Smooth muscle cell (in vitro differentiated cells): ENCODE measurements around the gene WWOX. TPM values are rescaled to one million over a fixed set of nuclear protein-coding genes. Genes with fewer than 3 reads are reported as not detected.
"Not testable (repeated sequence)": the region's sequence is repeated elsewhere in the genome, so short reads cannot be mapped to it uniquely, and the experiment has no call there.

Source experiments
- DNase-seq: peaks from one replicate; lab custom pipeline; 2025; ENCODE audit not compliant: unreplicated experiment; lab: John Stamatoyannopoulos, UW
- H2AFZ ChIP-seq: fragments of 200-600 bp; sonication (generic); 2 replicates; pipeline ENCODE4 v1.6.0; 2016; ENCODE audit warnings: antibody characterized with exemption, low read depth, mild to moderate bottlenecking
- H3F3A ChIP-seq: fragments of 200-600 bp; sonication (generic); 2 replicates; pipeline ENCODE4 v1.6.0; 2017; ENCODE audit warnings: antibody characterized with exemption, low read depth
- H3K27ac ChIP-seq: fragments of 200-600 bp; sonication (generic); 2 replicates; pipeline ENCODE4 v1.5.1; 2016; ENCODE audit warnings: low read depth, mild to moderate bottlenecking
- H3K27me3 ChIP-seq: fragments of 200-600 bp; sonication (generic); 2 replicates; pipeline ENCODE4 v1.6.1; 2016; ENCODE audit warnings: low read depth, mild to moderate bottlenecking
- H3K36me3 ChIP-seq: fragments of 200-600 bp; sonication (generic); 2 replicates; pipeline ENCODE4 v1.5.1; 2016; ENCODE audit warnings: low read depth
- H3K4me1 ChIP-seq: fragments of 200-600 bp; sonication (generic); 2 replicates; pipeline ENCODE4 v1.5.1; 2016; ENCODE audit warnings: low read depth
- H3K4me2 ChIP-seq: fragments of 200-600 bp; sonication (generic); 2 replicates; pipeline ENCODE4 v1.6.0; 2016; ENCODE audit warnings: mild to moderate bottlenecking
- H3K4me3 ChIP-seq: fragments of 200-600 bp; sonication (generic); 2 replicates; pipeline ENCODE4 v1.5.1; 2016; ENCODE audit warnings: mild to moderate bottlenecking
- H3K79me2 ChIP-seq: fragments of 200-600 bp; sonication (generic); 2 replicates; pipeline ENCODE4 v1.6.0; 2016; ENCODE audit warnings: low read depth, mild to moderate bottlenecking
- H3K9ac ChIP-seq: fragments of 200-600 bp; sonication (generic); 2 replicates; pipeline ENCODE4 v1.6.0; 2016; ENCODE audit warnings: low read depth
- H3K9me3 ChIP-seq: fragments of 200-600 bp; sonication (generic); replicated peaks from 2 replicates; pipeline ENCODE4 v1.5.1; 2016; ENCODE audit warnings: low read depth
- H4K20me1 ChIP-seq: fragments of 200-600 bp; sonication (generic); 2 replicates; pipeline ENCODE4 v1.6.0; 2016; ENCODE audit warnings: low read depth
- CTCF ChIP-seq: fragments of 200-600 bp; sonication (generic); IDR thresholded peaks from 2 replicates; pipeline ENCODE4 v1.5.1; 2017; ENCODE audit warnings: borderline replicate concordance, mild to moderate bottlenecking, antibody characterized with exemption; ENCODE audit not compliant: insufficient read depth, poor library complexity, severe bottlenecking
- WGBS: methylation state at CpG from one replicate; pipeline ENCODE4 v1.1.7; 2016; ENCODE audit warnings: low lambda C conversion rate; 5-methylcytosine and 5-hydroxymethylcytosine counted together
- polyA plus RNA-seq: library from polyadenylated mRNA; unstranded; fragments of >200 nt; fragmentation: Nextera tagmentation; extraction: Ambion mirVana; gene quantifications from 2 replicates; pipeline ENCODE4 v1.2.1, GENCODE V29; 2016
- total RNA-seq: library from RNA; depleted of rRNA; stranded (reverse); fragments of >200 nt; gene quantifications from 2 replicates; pipeline ENCODE4 v1.2.3, GENCODE V29; 2014

The WWOX gene
- total and polyA plus RNA-seq, 2 experiments from 2014 or later, result 7.5 to 14.0 TPM

DNA sequence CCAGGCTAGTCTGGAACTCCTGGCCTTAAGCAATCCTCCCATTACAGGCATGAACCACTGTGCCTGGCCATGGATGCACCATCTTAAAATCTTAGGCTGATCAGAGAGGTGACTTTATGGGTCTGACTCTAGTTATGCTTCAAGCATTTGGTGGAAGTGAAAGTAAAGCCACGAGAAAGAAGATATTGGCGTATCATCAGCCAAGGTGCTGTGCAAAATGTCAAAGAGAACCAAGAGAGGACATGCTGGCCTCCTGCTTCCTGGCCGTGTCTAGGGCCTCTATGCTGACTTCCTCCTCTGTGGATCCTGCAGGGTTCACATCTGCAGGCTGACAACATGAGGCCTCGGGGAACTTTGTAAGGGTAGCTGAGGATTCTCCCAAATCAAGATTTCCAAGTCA is 1115.8 kb downstream of the WWOX start:
- Histone ChIP-seq H3K4me3 (no peak overlapping the region), H3K79me2 (no peaks in the 10 kb centered on the region), H3K36me3 (no peaks in the 10 kb centered on the region), H3K4me2 (no peak overlapping the region), H3K4me1 (peaks cover 12% of the 10 kb centered on the region), H3K27me3 (peaks cover 3% of the 10 kb centered on the region), H3F3A (no peaks in the 10 kb centered on the region), H3K9me3 (no peaks in the 10 kb centered on the region), H3K27ac (no peak overlapping the region), H2AFZ (no peak overlapping the region), H4K20me1 (no peaks in the 10 kb centered on the region), H3K9ac (no peak overlapping the region)
- no peak for TF ChIP-seq CTCF
- 47% methylated on average over 4 of the region's 4 CpGs for WGBS
- DNase-seq, result no peak

DNA sequence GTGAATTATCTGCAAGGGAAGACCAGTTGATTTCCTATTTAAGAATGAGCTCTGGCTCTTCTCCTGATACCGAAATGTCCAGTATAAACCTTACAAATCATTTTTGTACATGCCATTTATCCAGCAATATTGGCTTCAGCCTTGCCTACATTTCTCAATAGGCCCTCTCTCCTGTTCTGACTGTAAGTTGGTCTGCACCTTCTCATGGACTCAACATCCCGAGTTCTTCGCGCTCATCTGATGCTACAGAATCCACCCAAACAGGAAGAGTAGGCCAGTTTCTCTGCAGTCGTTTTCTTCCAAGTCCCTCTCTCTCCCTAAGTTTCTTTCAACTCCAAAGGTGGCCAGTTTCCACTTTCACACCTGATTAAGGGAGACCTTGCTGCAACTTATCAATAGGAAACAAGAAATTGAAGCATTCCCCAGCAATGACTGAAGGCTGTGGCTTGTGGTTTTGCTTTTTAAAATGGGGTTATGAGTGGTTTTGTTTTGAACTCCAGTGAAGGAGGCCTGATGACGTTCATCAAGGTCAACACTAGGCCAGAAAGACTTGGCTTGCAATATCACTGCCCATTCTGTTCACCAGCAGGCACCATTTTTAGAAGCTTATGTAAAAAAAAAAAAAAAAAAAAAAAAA is 1118.0 kb downstream of the WWOX start:
- H3K4me2 ChIP-seq, result no peak overlapping the region
- 87% methylated on average over 6 of the region's 6 CpGs for WGBS

GRCh38 chr16:79218351-79218750 is 1118.9 kb downstream of the WWOX start:
- H3K79me2 ChIP-seq, result no peaks in the 10 kb centered on the region
- no peaks in the 10 kb centered on the region for H3K9me3 ChIP-seq
- no peak overlapping the region for H3K4me2 ChIP-seq
- H3K27me3 ChIP-seq, result peaks cover 16% of the 10 kb centered on the region
- 85% methylated on average over 1 of the region's 1 CpG for WGBS
- H2AFZ ChIP-seq, result no peak overlapping the region
- H3K4me1 ChIP-seq, result no peaks in the 10 kb centered on the region
- TF ChIP-seq CTCF, result no peak
- no peaks in the 10 kb centered on the region for H3F3A ChIP-seq
- no peak overlapping the region for H3K9ac ChIP-seq
- no peak for DNase-seq
- H3K36me3 ChIP-seq, result no peaks in the 10 kb centered on the region
- no peak overlapping the region for H3K27ac ChIP-seq
- H4K20me1 ChIP-seq, result no peaks in the 10 kb centered on the region
- H3K4me3 ChIP-seq, result no peak overlapping the region

More for the DNA sequence above, 1118.0 kb downstream of the WWOX start:
- peaks cover 7% of the 10 kb centered on the region for H3K27me3 ChIP-seq
- H3K36me3 ChIP-seq, result no peaks in the 10 kb centered on the region
- no peaks in the 10 kb centered on the region for H3F3A ChIP-seq
- DNase-seq, result no peak
- peaks cover 2% of the 10 kb centered on the region for H3K4me1 ChIP-seq
- H3K4me3 ChIP-seq, result no peak overlapping the region
- H4K20me1 ChIP-seq, result no peaks in the 10 kb centered on the region
- H3K9ac ChIP-seq, result no peak overlapping the region
- no peaks in the 10 kb centered on the region for H3K9me3 ChIP-seq
- no peaks in the 10 kb centered on the region for H3K79me2 ChIP-seq
- H2AFZ ChIP-seq, result no peak overlapping the region
- no peak for TF ChIP-seq CTCF
- H3K27ac ChIP-seq, result no peak overlapping the region

DNA sequence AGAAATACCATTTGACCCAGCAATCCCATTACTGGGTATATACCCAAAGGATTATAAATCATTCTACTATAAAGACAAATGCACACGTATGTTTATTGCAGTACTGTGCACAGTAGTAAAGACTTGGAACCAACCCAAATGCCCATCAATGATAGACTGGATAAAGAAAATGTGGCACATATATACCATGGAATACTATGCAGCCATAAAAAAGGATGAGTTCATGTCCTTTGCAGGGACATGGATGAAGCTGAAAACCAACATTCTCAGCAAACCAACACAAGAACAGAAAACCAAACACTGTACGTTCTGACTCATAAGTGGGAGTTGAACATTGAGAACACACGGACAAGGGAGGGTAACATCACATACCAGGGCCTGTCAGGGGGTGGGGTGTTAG is 1126.5 kb downstream of the WWOX start:
- H3K4me1 ChIP-seq, H3K4me2 ChIP-seq, H3K27ac ChIP-seq, H3K9ac ChIP-seq, H3K79me2 ChIP-seq, H3F3A ChIP-seq, H3K4me3 ChIP-seq, H4K20me1 ChIP-seq, H3K9me3 ChIP-seq, H3K36me3 ChIP-seq, DNase-seq, H2AFZ ChIP-seq: not testable (repeated sequence)
- peaks cover 13% of the 10 kb centered on the region for H3K27me3 ChIP-seq
- WGBS, result 94% methylated on average over 3 of the region's 3 CpGs
